ENCODE measurements around the gene PTGS1. TPM values are rescaled to one million over a fixed set of nuclear protein-coding genes. Genes with fewer than 3 reads are reported as not detected.
"Not testable (repeated sequence)": the region's sequence is repeated elsewhere in the genome, so short reads cannot be mapped to it uniquely, and the experiment has no call there.

PTGS1 gene
- total and polyA plus RNA-seq, 7 donors = 0.56 to 5.6 (median 1.5) TPM

DNA sequence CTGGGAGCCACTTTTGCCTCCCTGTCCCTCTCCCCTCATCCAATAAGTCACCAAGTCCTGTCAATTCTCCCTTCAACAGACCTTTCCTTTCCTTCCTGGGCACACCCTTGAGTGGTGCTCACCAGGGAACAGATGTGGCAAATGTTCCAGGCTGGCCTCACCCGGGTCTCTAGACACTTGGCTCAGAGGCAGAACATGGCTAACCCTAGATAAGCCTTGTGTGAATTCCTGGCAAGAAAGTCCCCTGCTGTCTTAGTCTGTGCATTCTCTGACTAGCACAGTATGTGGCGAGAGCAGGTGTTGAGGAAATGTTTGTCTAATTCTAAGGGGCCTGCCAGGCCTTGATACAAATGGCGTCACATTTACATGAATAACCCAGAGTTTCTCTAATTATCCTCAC, 41.2 kb upstream of the PTGS1 start:
- Histone ChIP-seq H3K9me3 (no peaks in the 10 kb centered on the region), H3K4me3 (no peak overlapping the region), H3K36me3 (ENCODE audit: insufficient read depth in 1 of 2, low read depth in 1 of 2) (peaks cover under 1 to 39% of the 10 kb centered on the region in 2 donors), H3K4me1 (peaks cover 7% of the 10 kb centered on the region), H3K27ac (no peak overlapping the region), H3K27me3 (ENCODE audit: insufficient read depth in 3 of 3, low read length in 2 of 3) (no peaks in the 10 kb centered on the region)
- TF ChIP-seq, protein P1, sequence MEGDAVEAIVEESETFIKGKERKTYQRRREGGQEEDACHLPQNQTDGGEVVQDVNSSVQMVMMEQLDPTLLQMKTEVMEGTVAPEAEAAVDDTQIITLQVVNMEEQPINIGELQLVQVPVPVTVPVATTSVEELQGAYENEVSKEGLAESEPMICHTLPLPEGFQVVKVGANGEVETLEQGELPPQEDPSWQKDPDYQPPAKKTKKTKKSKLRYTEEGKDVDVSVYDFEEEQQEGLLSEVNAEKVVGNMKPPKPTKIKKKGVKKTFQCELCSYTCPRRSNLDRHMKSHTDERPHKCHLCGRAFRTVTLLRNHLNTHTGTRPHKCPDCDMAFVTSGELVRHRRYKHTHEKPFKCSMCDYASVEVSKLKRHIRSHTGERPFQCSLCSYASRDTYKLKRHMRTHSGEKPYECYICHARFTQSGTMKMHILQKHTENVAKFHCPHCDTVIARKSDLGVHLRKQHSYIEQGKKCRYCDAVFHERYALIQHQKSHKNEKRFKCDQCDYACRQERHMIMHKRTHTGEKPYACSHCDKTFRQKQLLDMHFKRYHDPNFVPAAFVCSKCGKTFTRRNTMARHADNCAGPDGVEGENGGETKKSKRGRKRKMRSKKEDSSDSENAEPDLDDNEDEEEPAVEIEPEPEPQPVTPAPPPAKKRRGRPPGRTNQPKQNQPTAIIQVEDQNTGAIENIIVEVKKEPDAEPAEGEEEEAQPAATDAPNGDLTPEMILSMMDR (IDR thresholded peaks at IDR 0.05) = no peak
- intact Hi-C loops (cut with DNase I) = no loop called here
- ATAC-seq (peak in 2 of 4 donors; percentile 22 to 62), DNase-seq (no peak)
- 35 to 43% (median 38%) methylated on average over 3 of the region's 3 CpGs for WGBS, 3 donors

DNA sequence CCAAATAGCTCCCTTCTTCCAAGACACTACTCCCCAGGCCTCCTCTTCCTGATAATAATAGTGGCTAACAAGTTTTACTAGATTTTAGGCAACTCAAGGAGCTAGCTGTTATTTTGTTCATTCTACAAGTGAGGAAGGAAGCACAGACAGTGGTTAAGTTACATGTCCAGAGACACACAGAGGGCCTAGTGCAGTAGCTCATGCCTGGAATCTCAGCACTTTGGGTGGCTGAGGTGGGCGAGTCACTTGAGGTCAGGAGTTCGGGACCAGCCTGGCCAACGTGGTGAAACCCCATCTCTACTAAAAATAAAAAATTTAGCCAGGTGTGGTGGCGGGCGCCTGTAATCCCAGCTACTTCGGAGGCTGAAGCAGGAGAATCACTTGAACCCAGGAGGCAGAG, 40.4 kb upstream of the PTGS1 start:
- H3K4me3 ChIP-seq; H3K4me1 ChIP-seq; H3K27ac ChIP-seq; ATAC-seq; DNase-seq; H3K27me3 ChIP-seq (ENCODE audit: insufficient read depth in 3 of 3, low read length in 2 of 3); intact Hi-C loops (cut with DNase I); H3K9me3 ChIP-seq: not testable (repeated sequence)
- WGBS, 3 donors = 61 to 80% (median 62%) methylated on average over 6 of the region's 6 CpGs
- H3K36me3 ChIP-seq (ENCODE audit: insufficient read depth in 1 of 2, low read depth in 1 of 2) = peaks cover 0 to 31% of the 10 kb centered on the region in 2 donors

DNA sequence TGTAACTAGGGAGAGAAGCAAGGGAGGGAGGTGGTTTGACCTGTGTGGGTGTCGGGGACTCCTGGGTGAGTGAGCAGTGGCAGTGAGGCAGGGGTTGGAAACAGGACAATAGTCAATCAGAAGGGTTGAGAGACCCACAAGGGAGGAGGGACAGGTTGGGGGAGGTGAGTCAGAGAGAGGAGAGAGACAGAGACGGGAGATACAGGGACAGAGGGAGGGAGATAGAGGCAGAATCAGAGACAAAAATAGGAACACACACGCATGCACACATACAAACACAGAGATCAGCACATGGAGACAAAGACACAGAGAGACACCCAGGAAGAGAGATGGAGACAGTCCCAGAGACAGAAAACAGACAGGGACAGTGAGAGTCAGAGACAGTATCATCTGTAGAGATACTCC, 39.3 kb upstream of the PTGS1 start:
- intact Hi-C loops (cut with DNase I) = no loop called here
- H3K27ac ChIP-seq = no peak overlapping the region
- WGBS, 3 donors = 77 to 86% (median 85%) methylated on average over 3 of the region's 3 CpGs
- H3K9me3 ChIP-seq = no peaks in the 10 kb centered on the region
- peaks cover 0 to 30% of the 10 kb centered on the region in 2 donors for H3K36me3 ChIP-seq (ENCODE audit: insufficient read depth in 1 of 2, low read depth in 1 of 2)
- ATAC-seq (no peak), DNase-seq (no peak)
- no peaks in the 10 kb centered on the region for H3K27me3 ChIP-seq (ENCODE audit: insufficient read depth in 3 of 3, low read length in 2 of 3)
- H3K4me1 ChIP-seq = peaks cover 7% of the 10 kb centered on the region
- TF ChIP-seq, protein P1 (IDR thresholded peaks at IDR 0.05) = no peak
- H3K4me3 ChIP-seq = no peak overlapping the region

DNA sequence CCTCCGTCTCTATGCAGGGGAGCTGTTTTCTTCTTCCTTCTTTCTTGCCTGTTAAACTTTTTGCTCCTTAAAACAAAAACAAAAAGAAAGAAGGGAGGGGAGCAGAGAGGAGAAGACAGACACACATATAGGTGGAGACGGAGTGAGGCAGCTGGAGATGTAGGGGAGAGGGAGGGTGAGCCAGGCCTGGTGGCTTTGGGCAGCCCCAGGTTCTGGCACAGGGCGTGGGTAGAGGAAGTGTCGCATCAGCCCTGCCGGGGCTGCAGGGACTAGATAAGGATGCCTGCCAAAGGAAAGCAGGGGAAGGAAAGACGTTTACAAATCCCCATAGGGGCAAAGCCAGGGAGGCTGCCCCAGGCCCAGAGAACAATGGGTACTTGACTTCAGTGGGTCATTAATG, 38.7 kb upstream of the PTGS1 start:
- ATAC-seq (peak in 1 of 4 donors; percentile 32), DNase-seq (no peak)
- intact Hi-C loops (cut with DNase I) = no loop called here
- TF ChIP-seq, protein P1 (IDR thresholded peaks at IDR 0.05) = no peak
- 45 to 53% (median 50%) methylated on average over 6 of the region's 6 CpGs for WGBS, 3 donors
- Histone ChIP-seq H3K4me1 (peaks cover 7% of the 10 kb centered on the region), H3K9me3 (no peaks in the 10 kb centered on the region), H3K4me3 (no peak overlapping the region), H3K36me3 (ENCODE audit: insufficient read depth in 1 of 2, low read depth in 1 of 2) (peaks cover 0 to 24% of the 10 kb centered on the region in 2 donors), H3K27me3 (ENCODE audit: insufficient read depth in 3 of 3, low read length in 2 of 3) (no peaks in the 10 kb centered on the region), H3K27ac (no peak overlapping the region)

DNA sequence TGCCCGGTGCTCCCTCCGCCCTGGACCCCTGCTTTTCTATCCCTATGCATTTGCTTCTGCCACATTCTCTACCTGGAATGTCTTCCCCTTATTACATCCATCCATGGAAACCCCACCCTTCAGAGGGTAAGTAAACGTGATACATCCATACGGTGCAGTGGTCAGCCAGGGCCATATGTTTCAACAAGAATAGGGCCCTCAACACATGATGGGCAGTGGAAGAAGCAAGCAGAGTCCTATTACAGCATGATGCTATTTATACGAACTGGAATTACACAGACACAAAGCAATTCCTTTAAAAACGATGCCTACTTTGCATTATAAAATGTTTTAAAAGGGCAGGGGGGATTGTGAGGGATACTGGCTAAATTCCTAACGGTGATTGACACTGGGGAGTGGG, 38.2 kb upstream of the PTGS1 start:
- Histone ChIP-seq H3K9me3 (no peaks in the 10 kb centered on the region), H3K4me3 (no peak overlapping the region), H3K27ac (no peak overlapping the region), H3K36me3 (ENCODE audit: insufficient read depth in 1 of 2, low read depth in 1 of 2) (peaks cover 0 to 20% of the 10 kb centered on the region in 2 donors), H3K27me3 (ENCODE audit: insufficient read depth in 3 of 3, low read length in 2 of 3) (no peaks in the 10 kb centered on the region), H3K4me1 (peaks cover 7% of the 10 kb centered on the region)
- intact Hi-C loops (cut with DNase I) = no loop called here
- DNase-seq (no peak), ATAC-seq (peak in 2 of 4 donors; percentile 53 to 55)
- 44 to 62% (median 45%) methylated on average over 7 of the region's 7 CpGs for WGBS, 3 donors
- TF ChIP-seq, protein P1 (IDR thresholded peaks at IDR 0.05) = no peak
